ENCODE results near the gene UCK1. TPM values are rescaled to one million over a fixed set of nuclear protein-coding genes. Genes with fewer than 3 reads are reported as not detected.

UCK1 gene
- total and polyA plus RNA-seq, 2 of the 4 experiments (the other 2 are of a cell fraction) = 17.9 to 21.4 TPM

DNA sequence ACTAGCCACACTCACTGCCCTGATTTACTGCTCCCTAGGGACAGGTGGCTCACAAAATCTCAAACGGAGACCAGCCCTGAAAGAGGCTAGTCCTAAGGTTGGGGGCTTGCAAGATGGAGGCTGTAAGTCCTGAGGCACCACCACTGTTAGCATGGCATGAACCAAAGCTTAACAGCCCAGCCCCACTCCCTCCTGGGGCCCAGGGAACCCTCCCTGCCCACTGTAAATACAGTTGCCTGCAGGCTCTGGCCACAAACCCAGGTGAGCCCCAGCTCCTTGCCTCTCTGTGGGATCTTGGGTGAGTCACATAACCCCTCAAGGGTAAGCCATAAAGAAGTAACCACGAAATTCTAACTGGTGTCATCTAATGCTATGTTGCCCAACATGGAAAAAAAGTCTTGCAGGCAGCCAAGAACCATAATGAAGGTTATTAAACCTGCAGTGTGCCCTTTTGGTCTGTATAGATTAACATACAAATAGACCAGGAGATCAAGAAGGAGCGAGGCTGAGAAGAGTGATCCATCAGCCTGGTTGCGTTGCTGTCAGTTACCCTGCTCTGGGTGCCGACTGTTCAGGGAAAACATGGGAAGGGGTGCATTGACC, 30.0 kb downstream of the UCK1 start:
- no peak for TF ChIP-seq MAZ (IDR thresholded peaks at IDR 0.05; ENCODE audit: borderline replicate concordance, low read depth, low read length)
- TF ChIP-seq FOS (IDR thresholded peaks at IDR 0.05; ENCODE audit: low read depth, low read length) = no peak
- no peak for TF ChIP-seq CHD1 (IDR thresholded peaks at IDR 0.05; ENCODE audit: low read depth, low read length)
- TF ChIP-seq, protein P1, sequence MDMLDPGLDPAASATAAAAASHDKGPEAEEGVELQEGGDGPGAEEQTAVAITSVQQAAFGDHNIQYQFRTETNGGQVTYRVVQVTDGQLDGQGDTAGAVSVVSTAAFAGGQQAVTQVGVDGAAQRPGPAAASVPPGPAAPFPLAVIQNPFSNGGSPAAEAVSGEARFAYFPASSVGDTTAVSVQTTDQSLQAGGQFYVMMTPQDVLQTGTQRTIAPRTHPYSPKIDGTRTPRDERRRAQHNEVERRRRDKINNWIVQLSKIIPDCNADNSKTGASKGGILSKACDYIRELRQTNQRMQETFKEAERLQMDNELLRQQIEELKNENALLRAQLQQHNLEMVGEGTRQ (IDR thresholded peaks at IDR 0.05; ENCODE audit: low read depth, low read length) = no peak
- peak; percentile 83 for TF ChIP-seq CEBPB (IDR thresholded peaks at IDR 0.05; ENCODE audit: low read depth, low read length)
- TF ChIP-seq BHLHE40 (IDR thresholded peaks at IDR 0.05; ENCODE audit: low read depth, low read length) = no peak
- TF ChIP-seq RAD21 (IDR thresholded peaks at IDR 0.05; ENCODE audit: low read length) = no peak
- TF ChIP-seq, protein P2, sequence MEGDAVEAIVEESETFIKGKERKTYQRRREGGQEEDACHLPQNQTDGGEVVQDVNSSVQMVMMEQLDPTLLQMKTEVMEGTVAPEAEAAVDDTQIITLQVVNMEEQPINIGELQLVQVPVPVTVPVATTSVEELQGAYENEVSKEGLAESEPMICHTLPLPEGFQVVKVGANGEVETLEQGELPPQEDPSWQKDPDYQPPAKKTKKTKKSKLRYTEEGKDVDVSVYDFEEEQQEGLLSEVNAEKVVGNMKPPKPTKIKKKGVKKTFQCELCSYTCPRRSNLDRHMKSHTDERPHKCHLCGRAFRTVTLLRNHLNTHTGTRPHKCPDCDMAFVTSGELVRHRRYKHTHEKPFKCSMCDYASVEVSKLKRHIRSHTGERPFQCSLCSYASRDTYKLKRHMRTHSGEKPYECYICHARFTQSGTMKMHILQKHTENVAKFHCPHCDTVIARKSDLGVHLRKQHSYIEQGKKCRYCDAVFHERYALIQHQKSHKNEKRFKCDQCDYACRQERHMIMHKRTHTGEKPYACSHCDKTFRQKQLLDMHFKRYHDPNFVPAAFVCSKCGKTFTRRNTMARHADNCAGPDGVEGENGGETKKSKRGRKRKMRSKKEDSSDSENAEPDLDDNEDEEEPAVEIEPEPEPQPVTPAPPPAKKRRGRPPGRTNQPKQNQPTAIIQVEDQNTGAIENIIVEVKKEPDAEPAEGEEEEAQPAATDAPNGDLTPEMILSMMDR (conservative IDR thresholded peaks at IDR 0.05; ENCODE audit: low read depth, low read length) = no peak
- no peak for TF ChIP-seq SMC3 (IDR thresholded peaks at IDR 0.05; ENCODE audit: low read depth, low read length)
- TF ChIP-seq POLR2A (IDR thresholded peaks at IDR 0.05; ENCODE audit: low read depth, low read length) = no peak
- no peak for TF ChIP-seq ELK1 (IDR thresholded peaks at IDR 0.05; ENCODE audit: borderline replicate concordance, low read depth, low read length)
- peak; percentile 45; the same call in 1 of the 2 replicates for TF ChIP-seq RFX5 (IDR thresholded peaks at IDR 0.05; ENCODE audit: low read depth, low read length)
- no peak overlapping the region for H2BK15ac ChIP-seq (ENCODE audit: low read depth, low read length)
- CTCF ChIA-PET = no interaction called here
- in situ Hi-C loops (cut with MboI; ENCODE audit: low sequenced_read_pairs) = loop anchor here (10.0 kb wide), 1 partner anchor 244 kb away; the partner anchor contains the start of gene RAPGEF1
- no peak overlapping the region for H3K9ac ChIP-seq (ENCODE audit: low read depth, low read length)
- WGBS, 2 experiments (ENCODE audit: extremely low coverage in 2 of 2, insufficient read length in 1 of 2) = no CpG with 5 or more reads among the region's 5 CpGs
- no peak overlapping the region for H2AFZ ChIP-seq (replicated peaks; ENCODE audit: low read length, poor library complexity)
- peaks cover 14 to 47% of the 10 kb centered on the region in 2 experiments for H3K79me1 ChIP-seq (ENCODE audit: low read depth in 1 of 2, low read length in 2 of 2)
- H2AK5ac ChIP-seq (ENCODE audit: low read depth, low read length) = no peak overlapping the region
- no peak overlapping the region for H3K18ac ChIP-seq (ENCODE audit: low read depth, low read length)
- ATAC-seq (ENCODE audit: low read depth) (no peak), DNase-seq (peak; percentile 81)
- peaks cover 7% of the 10 kb centered on the region; the same call in 1 of the 2 replicates for H3K9me1 ChIP-seq (ENCODE audit: insufficient read depth, low read length)
- no peak overlapping the region for H2AK9ac ChIP-seq (replicated peaks; ENCODE audit: low read depth, low read length, poor library complexity)
- no peak overlapping the region for H3K23ac ChIP-seq (ENCODE audit: low read depth, low read length)
- no peak overlapping the region for H4K91ac ChIP-seq (ENCODE audit: insufficient read depth, low read depth, low read length)
- H2BK5ac ChIP-seq (ENCODE audit: low read depth, low read length, poor library complexity, severe bottlenecking) = no peak overlapping the region
- BruUV-seq (replicated peaks) = no TSS peak
- H3K27ac ChIP-seq (ENCODE audit: insufficient read depth, low read length) = no peak overlapping the region
- H3K36me3 ChIP-seq (ENCODE audit: control insufficient read depth, insufficient read depth, low read length) = peaks cover 38% of the 10 kb centered on the region
- H3K4me1 ChIP-seq (ENCODE audit: control insufficient read depth, insufficient read depth, low read length) = peaks cover 7% of the 10 kb centered on the region; the same call in 1 of the 2 replicates
- H3K27me3 ChIP-seq (ENCODE audit: control insufficient read depth, insufficient read depth, low read length) = no peaks in the 10 kb centered on the region
- H3K56ac ChIP-seq (ENCODE audit: extremely low read depth, insufficient read depth, low read length) = no peak overlapping the region
- H3K4me2 ChIP-seq (ENCODE audit: low read depth, low read length) = no peak overlapping the region
- no peak overlapping the region for H4K8ac ChIP-seq (ENCODE audit: low read depth in 2 of 2, low read length in 2 of 2)
- no peak overlapping the region for H3K4me3 ChIP-seq (ENCODE audit: insufficient read depth, low read depth, low read length)
- intact Hi-C loops (cut with micrococcal nuclease) = loop anchor here (5.0 kb wide), 1 partner anchor 246 kb away; no protein-coding TSS in a partner anchor
- no peak overlapping the region for H3K14ac ChIP-seq (replicated peaks; ENCODE audit: low read depth, low read length)
- no peak overlapping the region for H3K4ac ChIP-seq (ENCODE audit: low read depth, low read length)
- H2BK20ac ChIP-seq (ENCODE audit: low read depth, low read length) = no peak overlapping the region
- dilution Hi-C loops (cut with HindIII; ENCODE audit: low sequenced_read_pairs, unreplicated experiment) = no loop called here
- POLR2A ChIA-PET (ENCODE audit: unreplicated experiment) = no interaction called here
- H3K9me3 ChIP-seq (ENCODE audit: control insufficient read depth, insufficient read depth, low read length) = no peaks in the 10 kb centered on the region
- peaks cover 25% of the 10 kb centered on the region for H4K20me1 ChIP-seq (ENCODE audit: insufficient read depth, low read length)
- H2BK120ac ChIP-seq (ENCODE audit: low read depth, low read length) = no peak overlapping the region
- H4K5ac ChIP-seq (ENCODE audit: low read depth, low read length) = no peak overlapping the region
